Sigmoid colon (tissue), 7 donors: ENCODE data around the gene AP5Z1. TPM values are rescaled to one million over a fixed set of nuclear protein-coding genes. Genes with fewer than 3 reads are reported as not detected.
A peak's percentile ranks its signal among the peaks of the same experiment; 100 is the strongest.

ENCODE experiments used
- DNase-seq: peaks from one replicate; pipeline ENCODE4 v3.0.0-alpha.2; 2019
- H3K27ac ChIP-seq, 4 donors: fragments of 200-600 bp; sonication (generic); one replicate each; pipeline ENCODE4 v1.5.1; 2016 to 2019; ENCODE audit warnings: mild to moderate bottlenecking in 1 of 4
- H3K27me3 ChIP-seq, 3 donors: fragments of 200-600 bp; sonication (generic); one replicate each; pipeline ENCODE4 v1.5.1; 2019; ENCODE audit warnings: mild to moderate bottlenecking in 1 of 3
- H3K36me3 ChIP-seq, 4 donors: fragments of 200-600 bp; sonication (generic); one replicate each; pipeline ENCODE4 v1.5.1; 2016 to 2019
- H3K4me1 ChIP-seq, 4 donors: fragments of 200-600 bp; sonication (generic); one replicate each; pipeline ENCODE4 v1.5.1; 2017 to 2019
- H3K4me3 ChIP-seq, 4 donors: fragments of 200-600 bp; sonication (generic); one replicate each; pipeline ENCODE4 v1.5.1; 2017 to 2019; ENCODE audit warnings: mild to moderate bottlenecking in 2 of 4, moderate library complexity in 1 of 4
- H3K9me3 ChIP-seq, 4 donors: fragments of 200-600 bp in 3 of 4; sonication (generic) in 3 of 4; one replicate each; pipeline versions ENCODE4 v1.5.1 to v1.6.1; 2013 to 2019
- EP300 ChIP-seq, 4 donors: sonication (generic); formaldehyde crosslinking; IDR thresholded peaks; one replicate each; pipeline ENCODE4 v1.6.1; 2017; ENCODE audit warnings: antibody characterized with exemption in 4 of 4
- POLR2A ChIP-seq, 2 donors: fragments of 450-650 bp; IDR thresholded peaks; one replicate each; pipeline ENCODE4 v1.6.1; 2016; ENCODE audit warnings: antibody characterized with exemption in 2 of 2, mild to moderate bottlenecking in 2 of 2, moderate library complexity in 2 of 2
- POLR2AphosphoS5 ChIP-seq, 4 donors: sonication (generic); formaldehyde crosslinking; IDR thresholded peaks; one replicate each; pipeline ENCODE4 v1.6.1; 2017; ENCODE audit warnings: antibody characterized with exemption in 4 of 4
- WGBS, 2 donors: extraction: QIAGEN DNeasy Blood & Tissue Kit; methylation state at CpG; one replicate each; pipeline ENCODE4 v1.1.7; 2013; 5-methylcytosine and 5-hydroxymethylcytosine counted together
- intact Hi-C: fragments of 100-400 bp; cut with DNase I; formaldehyde crosslinking; loops from one replicate; pipeline ENCODE4 v1.15.1; 2023
- polyA plus RNA-seq, 3 donors: library from polyadenylated mRNA; stranded (reverse); fragments of 200-250 nt; gene quantifications; one replicate each; pipeline ENCODE4 v1.2.3, GENCODE V29; 2013
- total RNA-seq, 4 donors: library from RNA; depleted of rRNA; stranded (reverse); fragments of >200 nt; gene quantifications; one replicate each; pipeline ENCODE4 v1.1.0, GENCODE V29; 2016
- TF ChIP-seq, protein P1 (sequence below), 4 experiments: fragments of 450-650 bp in 3 of 4; fragments of 200-600 bp in 1 of 4; IDR thresholded peaks; one replicate each; pipeline ENCODE4 v1.5.1; 2016 to 2019; ENCODE audit warnings: antibody characterized with exemption in 4 of 4, mild to moderate bottlenecking in 3 of 4, moderate library complexity in 2 of 4
- donor health status: healthy with polysubstance abuse.
- donor health status: Bipolar disorder and iron deficiency.
- donor health status: healthy.

The AP5Z1 gene
- total and polyA plus RNA-seq, 7 donors, result 16.8 to 66.0 (median 20.3) TPM

DNA sequence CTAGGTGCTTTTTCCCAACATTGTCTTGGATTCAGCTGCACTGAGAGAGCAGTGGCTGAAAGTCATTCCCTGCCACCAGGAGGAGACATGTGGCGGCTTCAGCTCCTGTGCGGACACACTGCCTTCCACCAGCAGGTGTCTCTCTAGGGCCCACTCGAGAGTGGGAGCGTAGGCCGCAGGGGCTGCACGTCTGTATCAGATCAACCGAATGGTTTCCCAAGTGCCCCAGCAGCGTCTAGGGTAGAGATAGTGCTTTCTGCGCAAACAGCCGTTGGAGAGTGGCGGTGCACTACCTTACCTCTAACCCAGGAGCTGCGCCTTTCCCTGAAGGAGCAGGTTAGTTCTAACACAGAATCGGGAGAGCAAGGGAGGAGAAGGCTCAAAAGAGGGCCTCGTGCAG, 54.8 kb downstream of the AP5Z1 start:
- peak; percentile 86 for DNase-seq
- no peaks in the 10 kb centered on the region for H3K27me3 ChIP-seq
- no peak overlapping the region for H3K27ac ChIP-seq
- H3K9me3 ChIP-seq, result no peaks in the 10 kb centered on the region
- WGBS, 2 donors, result 28 to 42% methylated on average over 14 of the region's 14 CpGs
- no peaks in the 10 kb centered on the region for H3K36me3 ChIP-seq
- intact Hi-C loops, result loop anchor here (2.0 to 10.0 kb wide), 3 partner anchors 53 to 255 kb away; partner anchors contain the start of gene RADIL
- no peak overlapping the region for H3K4me3 ChIP-seq
- H3K4me1 ChIP-seq, result no peaks in the 10 kb centered on the region
- no peak for TF ChIP-seq POLR2A (IDR thresholded peaks at IDR 0.05)
- TF ChIP-seq, protein P1, sequence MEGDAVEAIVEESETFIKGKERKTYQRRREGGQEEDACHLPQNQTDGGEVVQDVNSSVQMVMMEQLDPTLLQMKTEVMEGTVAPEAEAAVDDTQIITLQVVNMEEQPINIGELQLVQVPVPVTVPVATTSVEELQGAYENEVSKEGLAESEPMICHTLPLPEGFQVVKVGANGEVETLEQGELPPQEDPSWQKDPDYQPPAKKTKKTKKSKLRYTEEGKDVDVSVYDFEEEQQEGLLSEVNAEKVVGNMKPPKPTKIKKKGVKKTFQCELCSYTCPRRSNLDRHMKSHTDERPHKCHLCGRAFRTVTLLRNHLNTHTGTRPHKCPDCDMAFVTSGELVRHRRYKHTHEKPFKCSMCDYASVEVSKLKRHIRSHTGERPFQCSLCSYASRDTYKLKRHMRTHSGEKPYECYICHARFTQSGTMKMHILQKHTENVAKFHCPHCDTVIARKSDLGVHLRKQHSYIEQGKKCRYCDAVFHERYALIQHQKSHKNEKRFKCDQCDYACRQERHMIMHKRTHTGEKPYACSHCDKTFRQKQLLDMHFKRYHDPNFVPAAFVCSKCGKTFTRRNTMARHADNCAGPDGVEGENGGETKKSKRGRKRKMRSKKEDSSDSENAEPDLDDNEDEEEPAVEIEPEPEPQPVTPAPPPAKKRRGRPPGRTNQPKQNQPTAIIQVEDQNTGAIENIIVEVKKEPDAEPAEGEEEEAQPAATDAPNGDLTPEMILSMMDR (IDR thresholded peaks at IDR 0.05), result peak; percentile 53 to 93 (median 63)

DNA sequence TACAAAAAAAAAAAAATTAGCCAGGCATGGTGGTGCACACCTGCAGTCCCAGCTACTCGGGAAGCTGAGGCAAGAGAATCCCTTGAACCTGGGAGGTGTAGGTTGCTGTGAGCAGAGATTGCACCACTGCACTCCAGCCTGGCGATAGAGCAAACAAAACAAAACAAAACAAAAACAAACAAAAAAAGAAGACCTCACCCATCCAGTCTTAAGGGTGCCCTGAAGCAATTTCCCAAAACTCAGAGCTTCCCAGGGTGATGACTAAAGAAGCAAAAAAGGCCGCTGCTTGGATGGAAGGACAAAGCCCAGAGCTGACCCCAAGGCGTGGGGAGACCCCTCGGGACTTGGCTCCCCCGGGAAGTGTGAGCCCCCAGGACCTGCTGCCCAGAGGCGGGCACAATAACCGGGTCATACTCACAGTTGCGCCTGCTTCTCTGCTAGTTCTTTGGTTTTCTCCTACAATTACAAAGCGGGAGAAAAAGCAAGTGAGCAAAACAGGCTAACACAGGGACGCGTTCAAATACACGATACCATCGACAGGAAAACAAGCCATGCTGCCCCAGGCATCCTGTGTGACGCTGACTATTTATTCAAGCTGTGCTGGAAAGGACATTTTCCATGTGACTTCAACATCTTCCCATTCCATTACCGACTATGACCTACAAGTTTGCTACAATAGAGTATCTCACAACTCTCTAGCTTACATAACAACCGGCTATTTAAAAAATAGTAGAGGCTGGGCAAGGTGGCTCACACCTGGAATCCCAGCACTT, 56.5 kb downstream of the AP5Z1 start:
- no peaks in the 10 kb centered on the region for H3K9me3 ChIP-seq
- intact Hi-C loops, result loop anchor here (2.0 to 10.0 kb wide), 3 partner anchors 51 to 253 kb away; partner anchors contain the start of gene RADIL
- DNase-seq, result no peak
- WGBS, 2 donors, result 80 to 87% methylated on average over 17 of the region's 17 CpGs
- H3K36me3 ChIP-seq, result no peaks in the 10 kb centered on the region
- H3K27ac ChIP-seq, result no peak overlapping the region
- no peaks in the 10 kb centered on the region for H3K4me1 ChIP-seq
- TF ChIP-seq EP300 (IDR thresholded peaks at IDR 0.05) (no peak), POLR2A (IDR thresholded peaks at IDR 0.05) (no peak), POLR2AphosphoS5 (IDR thresholded peaks at IDR 0.05) (no peak)
- TF ChIP-seq, protein P1 (IDR thresholded peaks at IDR 0.05), result no peak
- H3K27me3 ChIP-seq, result no peaks in the 10 kb centered on the region
- H3K4me3 ChIP-seq, result no peak overlapping the region

DNA sequence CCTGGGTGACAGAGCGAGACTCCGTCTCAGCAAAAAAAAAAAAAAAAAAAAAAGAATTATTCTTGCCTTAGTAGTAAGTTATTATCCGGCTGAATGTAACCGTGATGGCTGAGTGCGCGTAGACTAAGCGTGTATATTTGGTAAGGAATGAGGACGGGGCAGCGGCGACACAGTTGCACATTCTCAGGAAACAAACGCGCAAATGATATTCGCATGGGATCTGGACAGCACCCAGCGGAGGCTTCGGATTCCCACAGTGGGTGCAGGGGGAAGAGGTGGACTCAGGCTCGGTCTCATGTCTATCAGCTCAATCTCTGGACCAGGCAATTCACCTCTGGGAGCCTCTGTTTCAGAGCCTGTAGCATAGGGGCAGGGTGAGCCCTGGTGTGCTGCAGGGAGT, 57.3 kb downstream of the AP5Z1 start:
- intact Hi-C loops, result loop anchor here (5.0 to 10.0 kb wide), 2 partner anchors 145 to 252 kb away; no protein-coding TSS in a partner anchor
- H3K4me1 ChIP-seq, result no peaks in the 10 kb centered on the region
- TF ChIP-seq POLR2A (IDR thresholded peaks at IDR 0.05), result no peak
- no peak for TF ChIP-seq POLR2AphosphoS5 (IDR thresholded peaks at IDR 0.05)
- TF ChIP-seq EP300 (IDR thresholded peaks at IDR 0.05), result no peak
- TF ChIP-seq, protein P1 (IDR thresholded peaks at IDR 0.05), result no peak

DNA sequence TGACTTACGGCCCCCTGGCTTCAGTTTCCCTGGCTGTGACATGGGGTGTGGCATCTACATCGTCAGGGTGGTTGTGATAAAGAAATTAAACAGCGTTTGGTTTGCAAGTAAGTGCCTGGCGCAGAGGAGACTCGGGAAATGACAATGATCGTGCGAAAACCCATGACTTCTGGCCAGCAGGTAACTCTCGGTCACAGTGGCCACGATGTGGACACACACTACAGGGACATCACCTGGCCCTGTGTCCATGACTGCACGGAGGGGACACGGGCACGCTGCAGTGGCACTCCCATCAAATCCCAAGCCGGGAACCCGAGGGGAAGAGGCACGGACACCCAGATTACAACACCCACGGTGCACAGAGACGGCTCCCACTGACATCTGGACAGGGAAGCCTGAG, 57.8 kb downstream of the AP5Z1 start:
- TF ChIP-seq EP300 (IDR thresholded peaks at IDR 0.05) (no peak), POLR2A (IDR thresholded peaks at IDR 0.05) (no peak), POLR2AphosphoS5 (IDR thresholded peaks at IDR 0.05) (no peak)
- TF ChIP-seq, protein P1 (IDR thresholded peaks at IDR 0.05), result no peak
- intact Hi-C loops, result loop anchor here (5.0 to 10.0 kb wide), 2 partner anchors 144 to 252 kb away; no protein-coding TSS in a partner anchor
- Histone ChIP-seq H3K4me3 (no peak overlapping the region), H3K4me1 (no peaks in the 10 kb centered on the region), H3K27ac (no peak overlapping the region), H3K9me3 (no peaks in the 10 kb centered on the region), H3K27me3 (no peaks in the 10 kb centered on the region), H3K36me3 (no peaks in the 10 kb centered on the region)
- DNase-seq, result no peak
- 76 to 89% methylated on average over 17 of the region's 17 CpGs for WGBS, 2 donors

More for the DNA sequence above, 57.3 kb downstream of the AP5Z1 start:
- Histone ChIP-seq H3K36me3 (no peaks in the 10 kb centered on the region), H3K27ac (no peak overlapping the region), H3K9me3 (no peaks in the 10 kb centered on the region), H3K27me3 (no peaks in the 10 kb centered on the region), H3K4me3 (no peak overlapping the region)
- DNase-seq, result no peak
- WGBS, 2 donors, result 92 to 95% methylated on average over 16 of the region's 16 CpGs
